Loucy (cell line): ENCODE results near the gene SOCS2.

Source experiments
- H2AFZ ChIP-seq: fragments of 200-600 bp; sonication (generic); 2 replicates; pipeline ENCODE4 v1.6.0; 2016; ENCODE audit warnings: antibody characterized with exemption, mild to moderate bottlenecking, low read length, moderate library complexity
- H3F3A ChIP-seq: fragments of 200-600 bp; 2 replicates; pipeline ENCODE4 v1.6.0; 2016; ENCODE audit warnings: antibody characterized with exemption, low read depth, mild to moderate bottlenecking
- H3K27me3 ChIP-seq: fragments of 200-600 bp; sonication (generic); 2 replicates; pipeline ENCODE4 v1.6.1; 2014; ENCODE audit warnings: low read length, mild to moderate bottlenecking; ENCODE audit not compliant: insufficient read depth, poor library complexity, severe bottlenecking
- H3K36me3 ChIP-seq: fragments of 200-600 bp; sonication (generic); 2 replicates; pipeline ENCODE4 v1.6.1; 2016; ENCODE audit warnings: low read length; ENCODE audit not compliant: insufficient read depth
- H3K4me1 ChIP-seq: fragments of 200-600 bp; sonication (generic); 2 replicates; pipeline ENCODE4 v1.5.1; 2014; ENCODE audit warnings: low read length, mild to moderate bottlenecking; ENCODE audit not compliant: insufficient read depth, poor library complexity, severe bottlenecking
- H3K4me2 ChIP-seq: fragments of 200-600 bp; sonication (generic); 2 replicates; pipeline ENCODE4 v1.6.0; 2014; ENCODE audit warnings: antibody characterized with exemption, low read length, low read depth, mild to moderate bottlenecking; ENCODE audit not compliant: poor library complexity, severe bottlenecking
- H3K4me3 ChIP-seq: fragments of 200-600 bp; sonication (generic); 2 replicates; pipeline ENCODE4 v1.5.1; 2014; ENCODE audit warnings: low read length, mild to moderate bottlenecking, mixed read lengths; ENCODE audit not compliant: poor library complexity, severe bottlenecking
- H3K79me2 ChIP-seq: fragments of 200-600 bp; sonication (generic); 2 replicates; pipeline ENCODE4 v1.6.1; 2014; ENCODE audit warnings: low read length; ENCODE audit not compliant: insufficient read depth
- H3K9ac ChIP-seq: fragments of 200-600 bp; sonication (generic); 2 replicates; pipeline ENCODE4 v1.6.0; 2014; ENCODE audit warnings: mild to moderate bottlenecking, low read depth, low read length, moderate library complexity; ENCODE audit not compliant: poor library complexity, severe bottlenecking
- H3K9me2 ChIP-seq: fragments of 200-600 bp; sonication (generic); replicated peaks from 2 replicates; pipeline ENCODE4 v1.6.1; 2016; ENCODE audit warnings: low read depth, low read length, mixed read lengths
- H3K9me3 ChIP-seq: fragments of 200-600 bp; sonication (generic); 2 replicates; pipeline ENCODE4 v1.6.1; 2014; ENCODE audit warnings: mild to moderate bottlenecking, antibody characterized with exemption, low read length, low read depth; ENCODE audit not compliant: insufficient read depth
- H4K20me1 ChIP-seq: fragments of 200-600 bp; sonication (generic); 2 replicates; pipeline ENCODE4 v1.6.0; 2014; ENCODE audit warnings: antibody characterized with exemption, low read length, mild to moderate bottlenecking; ENCODE audit not compliant: insufficient read depth, poor library complexity, severe bottlenecking
- EZH2phosphoT487 ChIP-seq: fragments of 200-600 bp; IDR thresholded peaks from 2 replicates; pipeline ENCODE4 v1.6.1; 2018; ENCODE audit warnings: antibody characterized with exemption, mild to moderate bottlenecking, moderate library complexity, borderline replicate concordance
- TF ChIP-seq, protein P1 (sequence below): fragments of 200-600 bp; sonication (generic); conservative IDR thresholded peaks from 2 replicates; pipeline ENCODE4 v1.5.1; 2014; ENCODE audit warnings: mild to moderate bottlenecking, antibody characterized with exemption, low read length

Gene SOCS2

DNA sequence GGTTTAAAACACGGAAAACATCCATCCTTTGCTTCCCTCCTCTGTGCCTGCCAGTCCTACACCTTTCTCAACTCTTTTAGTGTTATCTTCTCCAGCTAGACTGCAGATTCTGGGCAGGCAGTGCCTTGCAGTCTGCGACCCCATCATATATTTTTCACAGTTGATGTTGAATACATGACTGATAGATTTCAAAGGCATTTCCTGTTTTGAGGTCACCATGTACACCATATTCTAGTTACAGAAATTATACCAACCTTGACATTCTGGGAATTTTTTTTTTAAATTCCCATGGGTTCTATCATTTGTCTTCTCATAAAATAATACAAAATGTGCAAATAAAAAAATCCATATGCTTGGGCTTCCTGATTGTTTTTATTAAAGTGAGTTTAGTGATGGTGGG lies 16.6 kb downstream of the SOCS2 start:
- no peak overlapping the region for H3K4me2 ChIP-seq
- H3K79me2 ChIP-seq: no peaks in the 10 kb centered on the region
- H3K9ac ChIP-seq: no peak overlapping the region
- H4K20me1 ChIP-seq: no peaks in the 10 kb centered on the region
- no peaks in the 10 kb centered on the region for H3K9me3 ChIP-seq
- H3K4me3 ChIP-seq: no peak overlapping the region
- TF ChIP-seq, protein P1, sequence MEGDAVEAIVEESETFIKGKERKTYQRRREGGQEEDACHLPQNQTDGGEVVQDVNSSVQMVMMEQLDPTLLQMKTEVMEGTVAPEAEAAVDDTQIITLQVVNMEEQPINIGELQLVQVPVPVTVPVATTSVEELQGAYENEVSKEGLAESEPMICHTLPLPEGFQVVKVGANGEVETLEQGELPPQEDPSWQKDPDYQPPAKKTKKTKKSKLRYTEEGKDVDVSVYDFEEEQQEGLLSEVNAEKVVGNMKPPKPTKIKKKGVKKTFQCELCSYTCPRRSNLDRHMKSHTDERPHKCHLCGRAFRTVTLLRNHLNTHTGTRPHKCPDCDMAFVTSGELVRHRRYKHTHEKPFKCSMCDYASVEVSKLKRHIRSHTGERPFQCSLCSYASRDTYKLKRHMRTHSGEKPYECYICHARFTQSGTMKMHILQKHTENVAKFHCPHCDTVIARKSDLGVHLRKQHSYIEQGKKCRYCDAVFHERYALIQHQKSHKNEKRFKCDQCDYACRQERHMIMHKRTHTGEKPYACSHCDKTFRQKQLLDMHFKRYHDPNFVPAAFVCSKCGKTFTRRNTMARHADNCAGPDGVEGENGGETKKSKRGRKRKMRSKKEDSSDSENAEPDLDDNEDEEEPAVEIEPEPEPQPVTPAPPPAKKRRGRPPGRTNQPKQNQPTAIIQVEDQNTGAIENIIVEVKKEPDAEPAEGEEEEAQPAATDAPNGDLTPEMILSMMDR: no peak
- TF ChIP-seq EZH2phosphoT487: no peak
- H3F3A ChIP-seq: 0 out of 2 replicates have a peak, but pooled peaks cover under 1% of the 10 kb centered on the region
- H3K4me1 ChIP-seq: peaks cover 26% of the 10 kb centered on the region
- H3K27me3 ChIP-seq: no peaks in the 10 kb centered on the region
- no peaks in the 10 kb centered on the region for H3K9me2 ChIP-seq
- H3K36me3 ChIP-seq: no peaks in the 10 kb centered on the region
- no peak overlapping the region for H2AFZ ChIP-seq

DNA sequence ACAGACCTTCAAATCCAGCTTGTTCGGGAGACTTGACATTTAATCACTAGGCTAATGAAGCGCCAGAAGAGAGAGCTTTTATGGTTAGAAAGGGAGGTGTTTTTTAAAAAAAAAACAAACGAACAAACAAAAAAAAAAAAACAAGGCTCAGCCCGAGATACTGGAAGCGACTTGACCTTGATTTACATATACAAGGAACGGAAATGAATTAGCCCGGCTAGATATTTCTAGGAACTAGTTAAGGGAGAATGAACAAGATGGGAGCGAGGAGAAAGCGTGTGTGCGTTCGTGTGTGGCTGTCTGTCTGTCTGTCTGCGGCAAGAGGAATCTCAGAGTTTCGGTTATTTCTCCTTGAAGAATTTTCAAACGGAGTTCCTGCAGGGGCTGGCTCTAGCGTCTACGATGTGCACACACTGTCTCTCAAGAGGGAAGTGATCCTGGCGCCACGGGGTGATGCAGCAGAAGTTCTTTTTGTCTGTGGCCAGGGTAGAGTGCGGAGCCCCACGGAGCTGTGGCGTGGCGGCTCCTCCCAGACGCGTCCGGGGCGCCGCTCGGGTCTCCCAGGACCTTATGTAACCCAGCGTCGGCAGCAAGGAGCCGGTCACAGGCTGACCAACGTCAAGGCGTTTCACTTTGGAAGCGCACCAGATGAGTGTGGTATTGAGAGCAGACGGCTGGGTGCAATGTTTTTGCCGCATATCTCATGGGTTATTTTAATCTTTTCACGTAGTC lies 18.8 kb downstream of the SOCS2 start:
- Histone ChIP-seq H3F3A (0 out of 2 replicates have a peak, but pooled peaks cover 3% of the 10 kb centered on the region), H3K27me3 (no peaks in the 10 kb centered on the region), H3K9ac (peak overlapping the region; percentile 64), H3K9me3 (no peaks in the 10 kb centered on the region), H4K20me1 (no peaks in the 10 kb centered on the region), H3K4me2 (peak overlapping the region; percentile 73), H3K9me2 (no peaks in the 10 kb centered on the region), H3K4me1 (peaks cover 35% of the 10 kb centered on the region), H3K4me3 (peak overlapping the region; percentile 74), H3K79me2 (no peaks in the 10 kb centered on the region), H2AFZ (peak overlapping the region; percentile 97), H3K36me3 (no peaks in the 10 kb centered on the region)
- no peak for TF ChIP-seq EZH2phosphoT487
- TF ChIP-seq, protein P1: no peak

DNA sequence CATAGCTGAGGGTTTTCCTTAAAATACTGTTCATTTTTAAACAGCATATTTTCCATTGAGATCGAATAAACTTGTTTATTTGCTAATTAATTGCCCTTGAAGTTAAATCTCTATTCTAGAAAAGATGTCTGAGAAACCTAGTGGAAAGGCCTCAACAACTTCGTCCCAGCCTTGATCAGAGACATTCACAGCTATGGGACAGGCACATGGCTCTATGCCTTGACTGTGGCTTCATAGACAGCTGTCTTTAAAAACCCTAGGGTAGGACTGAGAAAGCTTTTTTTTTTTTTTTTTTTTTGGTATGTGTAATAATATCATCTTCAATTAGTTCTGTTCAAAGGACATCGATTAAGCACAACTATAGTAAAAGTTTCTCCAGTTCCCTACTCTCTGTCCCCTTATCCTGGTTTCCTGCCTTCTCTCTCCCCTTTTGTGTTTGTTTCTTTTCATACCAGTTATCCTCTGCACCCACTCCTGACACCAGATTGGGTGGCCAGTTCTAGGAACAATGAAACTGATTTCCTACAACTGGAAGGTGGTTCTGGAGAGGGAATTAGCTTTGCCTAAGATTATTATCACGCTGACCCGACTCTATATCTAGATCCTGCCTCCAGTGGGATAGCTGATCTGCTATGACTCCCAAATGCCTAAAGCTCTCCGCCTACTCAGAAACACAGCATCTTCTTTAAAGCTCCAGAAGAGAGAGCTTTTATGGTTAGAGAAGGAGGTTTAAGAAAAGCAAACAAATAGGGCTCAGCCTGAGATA lies 20.3 kb downstream of the SOCS2 start:
- no peak overlapping the region for H3K4me2 ChIP-seq
- no peak overlapping the region for H3K9ac ChIP-seq
- no peak overlapping the region; the same call in 1 of the 2 replicates for H2AFZ ChIP-seq

More for the DNA sequence above, 20.3 kb downstream of the SOCS2 start:
- Histone ChIP-seq H3K4me1 (peaks cover 35% of the 10 kb centered on the region), H3K36me3 (no peaks in the 10 kb centered on the region), H3K9me3 (no peaks in the 10 kb centered on the region), H3F3A (0 out of 2 replicates have a peak, but pooled peaks cover 3% of the 10 kb centered on the region), H3K9me2 (no peaks in the 10 kb centered on the region), H3K79me2 (no peaks in the 10 kb centered on the region), H3K4me3 (no peak overlapping the region), H4K20me1 (no peaks in the 10 kb centered on the region), H3K27me3 (no peaks in the 10 kb centered on the region)
- no peak for TF ChIP-seq EZH2phosphoT487
- TF ChIP-seq, protein P1: no peak
